Activated naive CD8-positive, alpha-beta T cell treated with anti-CD3 and anti-CD28 coated beads for 36 hours (primary cell): ENCODE measurements around the gene CADM1. TPM values are rescaled to one million over a fixed set of nuclear protein-coding genes. Genes with fewer than 3 reads are reported as not detected.

Experiments used
- DNase-seq: peaks from one replicate; pipeline ENCODE4 v3.0.0; 2021
- H3K27ac Mint-ChIP-seq: one replicate; pipeline ENCODE4 v1.8.0; 2022; ENCODE audit warnings: mild to moderate bottlenecking, moderate library complexity, mixed read lengths
- H3K27me3 Mint-ChIP-seq: one replicate; pipeline ENCODE4 v1.8.0; 2022; ENCODE audit warnings: mild to moderate bottlenecking, mixed read lengths
- H3K36me3 Mint-ChIP-seq: one replicate; pipeline ENCODE4 v1.8.0; 2021; ENCODE audit warnings: mild to moderate bottlenecking, mixed read lengths
- H3K4me1 Mint-ChIP-seq: one replicate; pipeline ENCODE4 v1.8.0; 2021; ENCODE audit warnings: mixed read lengths
- H3K4me3 Mint-ChIP-seq: one replicate; pipeline ENCODE4 v1.8.0; 2022; ENCODE audit warnings: mild to moderate bottlenecking, moderate library complexity, mixed read lengths
- H3K9me3 Mint-ChIP-seq: one replicate; pipeline ENCODE4 v1.8.0; 2022; ENCODE audit warnings: mixed read lengths
- total RNA-seq, 2 experiments: library from RNA; stranded (reverse); gene quantifications; one replicate each; pipeline ENCODE4 v1.2.3, GENCODE V29; 2021

The CADM1 gene
- total RNA-seq, 2 experiments from 2014 or later = not detected

GRCh38 chr11:115500547-115501501 lies 3.4 kb downstream of the CADM1 start:
- no peak overlapping the region for H3K4me3 Mint-ChIP-seq
- H3K27ac Mint-ChIP-seq = no peak overlapping the region
- H3K27me3 Mint-ChIP-seq = peaks cover 52% of the 10 kb centered on the region
- H3K36me3 Mint-ChIP-seq = no peaks in the 10 kb centered on the region
- peaks cover 8% of the 10 kb centered on the region for H3K4me1 Mint-ChIP-seq
- DNase-seq = no peak
- H3K9me3 Mint-ChIP-seq = peaks cover under 1% of the 10 kb centered on the region

- H3K9me3 Mint-ChIP-seq = no peaks in the 10 kb centered on the region
- H3K36me3 Mint-ChIP-seq = no peaks in the 10 kb centered on the region
- peaks cover 48% of the 10 kb centered on the region for H3K27me3 Mint-ChIP-seq
- H3K4me3 Mint-ChIP-seq = no peak overlapping the region
- no peak overlapping the region for H3K27ac Mint-ChIP-seq
- no peak for DNase-seq
- H3K4me1 Mint-ChIP-seq = peaks cover 4% of the 10 kb centered on the region
Measured at GRCh38 chr11:115499891-115500290, 4.3 kb downstream of the CADM1 start.

GRCh38 chr11:115499241-115499799 lies 4.9 kb downstream of the CADM1 start:
- H3K9me3 Mint-ChIP-seq = no peaks in the 10 kb centered on the region
- H3K27ac Mint-ChIP-seq = no peak overlapping the region
- peaks cover 43% of the 10 kb centered on the region for H3K27me3 Mint-ChIP-seq
- H3K4me1 Mint-ChIP-seq = no peaks in the 10 kb centered on the region
- no peaks in the 10 kb centered on the region for H3K36me3 Mint-ChIP-seq
- DNase-seq = no peak
- no peak overlapping the region for H3K4me3 Mint-ChIP-seq

GRCh38 chr11:115498354-115498753 lies 5.9 kb downstream of the CADM1 start:
- peaks cover 36% of the 10 kb centered on the region for H3K27me3 Mint-ChIP-seq
- no peak overlapping the region for H3K27ac Mint-ChIP-seq
- no peak for DNase-seq
- no peaks in the 10 kb centered on the region for H3K4me1 Mint-ChIP-seq
- no peaks in the 10 kb centered on the region for H3K36me3 Mint-ChIP-seq
- H3K4me3 Mint-ChIP-seq = no peak overlapping the region
- H3K9me3 Mint-ChIP-seq = no peaks in the 10 kb centered on the region

GRCh38 chr11:115497303-115497702 lies 6.9 kb downstream of the CADM1 start:
- H3K36me3 Mint-ChIP-seq = no peaks in the 10 kb centered on the region
- no peaks in the 10 kb centered on the region for H3K9me3 Mint-ChIP-seq
- no peak overlapping the region for H3K27ac Mint-ChIP-seq
- no peaks in the 10 kb centered on the region for H3K4me1 Mint-ChIP-seq
- peaks cover 38% of the 10 kb centered on the region for H3K27me3 Mint-ChIP-seq
- no peak for DNase-seq
- H3K4me3 Mint-ChIP-seq = no peak overlapping the region

GRCh38 chr11:115496892-115497291 lies 7.3 kb downstream of the CADM1 start:
- no peaks in the 10 kb centered on the region for H3K4me1 Mint-ChIP-seq
- no peaks in the 10 kb centered on the region for H3K9me3 Mint-ChIP-seq
- DNase-seq = no peak
- no peaks in the 10 kb centered on the region for H3K36me3 Mint-ChIP-seq
- H3K4me3 Mint-ChIP-seq = no peak overlapping the region
- no peak overlapping the region for H3K27ac Mint-ChIP-seq
- peaks cover 38% of the 10 kb centered on the region for H3K27me3 Mint-ChIP-seq

- Mint-ChIP-seq H3K27me3 (peaks cover 43% of the 10 kb centered on the region), H3K9me3 (peaks cover 2% of the 10 kb centered on the region), H3K4me1 (no peaks in the 10 kb centered on the region), H3K27ac (no peak overlapping the region), H3K4me3 (no peak overlapping the region), H3K36me3 (peaks cover 2% of the 10 kb centered on the region)
- DNase-seq = no peak
Measured at GRCh38 chr11:115493905-115494304, 10.3 kb downstream of the CADM1 start.

- Mint-ChIP-seq H3K27me3 (peaks cover 42% of the 10 kb centered on the region), H3K4me1 (no peaks in the 10 kb centered on the region), H3K27ac (no peak overlapping the region), H3K9me3 (peaks cover 2% of the 10 kb centered on the region), H3K36me3 (peaks cover 2% of the 10 kb centered on the region), H3K4me3 (no peak overlapping the region)
- no peak for DNase-seq
Measured at GRCh38 chr11:115493488-115493887, 10.7 kb downstream of the CADM1 start.

GRCh38 chr11:115489466-115489865 lies 14.7 kb downstream of the CADM1 start:
- peaks cover 2% of the 10 kb centered on the region for H3K36me3 Mint-ChIP-seq
- peaks cover 17% of the 10 kb centered on the region for H3K27me3 Mint-ChIP-seq
- no peaks in the 10 kb centered on the region for H3K4me1 Mint-ChIP-seq
- no peak overlapping the region for H3K4me3 Mint-ChIP-seq
- DNase-seq = no peak
- H3K9me3 Mint-ChIP-seq = peaks cover 6% of the 10 kb centered on the region
- no peak overlapping the region for H3K27ac Mint-ChIP-seq

- peaks cover 6% of the 10 kb centered on the region for H3K9me3 Mint-ChIP-seq
- DNase-seq = no peak
- peaks cover 2% of the 10 kb centered on the region for H3K36me3 Mint-ChIP-seq
- no peak overlapping the region for H3K27ac Mint-ChIP-seq
- peaks cover 17% of the 10 kb centered on the region for H3K27me3 Mint-ChIP-seq
- no peak overlapping the region for H3K4me3 Mint-ChIP-seq
- no peaks in the 10 kb centered on the region for H3K4me1 Mint-ChIP-seq
Measured at GRCh38 chr11:115488945-115489344, 15.3 kb downstream of the CADM1 start.

- Mint-ChIP-seq H3K9me3 (peaks cover 4% of the 10 kb centered on the region), H3K27me3 (no peaks in the 10 kb centered on the region), H3K4me1 (no peaks in the 10 kb centered on the region), H3K36me3 (no peaks in the 10 kb centered on the region), H3K27ac (no peak overlapping the region), H3K4me3 (no peak overlapping the region)
- DNase-seq = no peak
Measured at GRCh38 chr11:115481528-115481927, 22.7 kb downstream of the CADM1 start.

- Mint-ChIP-seq H3K4me3 (no peak overlapping the region), H3K4me1 (no peaks in the 10 kb centered on the region), H3K9me3 (no peaks in the 10 kb centered on the region), H3K36me3 (no peaks in the 10 kb centered on the region), H3K27ac (no peak overlapping the region), H3K27me3 (no peaks in the 10 kb centered on the region)
- no peak for DNase-seq
Measured at GRCh38 chr11:115480611-115481010, 23.6 kb downstream of the CADM1 start.

- no peaks in the 10 kb centered on the region for H3K9me3 Mint-ChIP-seq
- no peaks in the 10 kb centered on the region for H3K36me3 Mint-ChIP-seq
- H3K27me3 Mint-ChIP-seq = no peaks in the 10 kb centered on the region
- no peak overlapping the region for H3K4me3 Mint-ChIP-seq
- DNase-seq = no peak
- no peak overlapping the region for H3K27ac Mint-ChIP-seq
- no peaks in the 10 kb centered on the region for H3K4me1 Mint-ChIP-seq
Measured at GRCh38 chr11:115477410-115477809, 26.8 kb downstream of the CADM1 start.

GRCh38 chr11:115476463-115477286 lies 27.5 kb downstream of the CADM1 start:
- Mint-ChIP-seq H3K9me3 (no peaks in the 10 kb centered on the region), H3K27me3 (peaks cover under 1% of the 10 kb centered on the region), H3K36me3 (no peaks in the 10 kb centered on the region), H3K4me1 (no peaks in the 10 kb centered on the region), H3K27ac (no peak overlapping the region), H3K4me3 (no peak overlapping the region)
- DNase-seq = no peak

- Mint-ChIP-seq H3K4me3 (no peak overlapping the region), H3K9me3 (peaks cover 2% of the 10 kb centered on the region), H3K27ac (no peak overlapping the region), H3K4me1 (no peaks in the 10 kb centered on the region), H3K36me3 (no peaks in the 10 kb centered on the region), H3K27me3 (peaks cover 7% of the 10 kb centered on the region)
- no peak for DNase-seq
Measured at GRCh38 chr11:115475564-115475963, 28.7 kb downstream of the CADM1 start.
